CD4-positive, alpha-beta T cell (primary cell): ENCODE measurements around the gene MUC15. TPM values are rescaled to one million over a fixed set of nuclear protein-coding genes. Genes with fewer than 3 reads are reported as not detected.

Experiments
- ATAC-seq: fragments of 200-7000 bp; cut with Tn5 transposase; one replicate; pipeline ENCODE4 v1.10.0; 2022; ENCODE audit warnings: mild to moderate bottlenecking; ENCODE audit not compliant: poor library complexity
- CTCF ChIA-PET: fragments of 350-600 bp; sonication (Branson Sonifier 250); formaldehyde crosslinking; loops from one replicate; lab custom pipeline; 2021; ENCODE audit warnings: antibody characterized with exemption, inconsistent platforms; lab: Charles Lee
- POLR2A ChIA-PET: fragments of 350-600 bp; sonication (Branson Sonifier 250); formaldehyde crosslinking; loops from one replicate; lab custom pipeline; 2021; ENCODE audit warnings: antibody characterized with exemption, inconsistent platforms; lab: Charles Lee
- DNase-seq, 14 experiments: peaks; one replicate each; pipeline ENCODE4 v3.0.0-alpha.2; 2013 to 2020; ENCODE audit warnings: mixed read lengths in 2 of 14
- H3K27ac ChIP-seq, 2 donors: one replicate each; pipeline versions ENCODE4 v1.5.1 to v1.7.0; 2013; ENCODE audit warnings: low read length in 2 of 2, low read depth in 1 of 2, mild to moderate bottlenecking in 1 of 2
- H3K27me3 ChIP-seq, 2 experiments: 1 replicate in 1 of 2; 2 replicates in 1 of 2; pipeline versions ENCODE4 v1.6.1 to v1.7.0; 2013; ENCODE audit warnings: low read length in 2 of 2, control low read depth in 1 of 2, mild to moderate bottlenecking in 1 of 2, moderate library complexity in 1 of 2; ENCODE audit not compliant: insufficient read depth in 2 of 2, control insufficient read depth in 1 of 2
- H3K36me3 ChIP-seq: one replicate; pipeline ENCODE4 v1.6.1; 2013; ENCODE audit warnings: low read length, control low read depth; ENCODE audit not compliant: insufficient read depth
- H3K4me1 ChIP-seq: one replicate; pipeline ENCODE4 v1.6.1; 2013; ENCODE audit warnings: low read length, control low read depth; ENCODE audit not compliant: insufficient read depth
- H3K4me3 ChIP-seq: one replicate; pipeline ENCODE4 v1.5.1; 2013; ENCODE audit warnings: mild to moderate bottlenecking, low read length, moderate library complexity
- H3K9me3 ChIP-seq, 2 experiments: 1 replicate in 1 of 2; 2 replicates in 1 of 2; pipeline versions ENCODE4 v1.6.1 to v1.7.0; 2013; ENCODE audit warnings: low read length in 2 of 2, mild to moderate bottlenecking in 2 of 2, control low read depth in 1 of 2, moderate library complexity in 1 of 2; ENCODE audit not compliant: control insufficient read depth in 1 of 2, insufficient read depth in 1 of 2
- H3K27ac Mint-ChIP-seq: one replicate; pipeline ENCODE4 v1.8.0; 2020; ENCODE audit warnings: mixed read lengths
- H3K27me3 Mint-ChIP-seq: one replicate; pipeline ENCODE4 v1.8.0; 2021; ENCODE audit warnings: mixed read lengths
- H3K36me3 Mint-ChIP-seq: one replicate; pipeline ENCODE4 v1.8.0; 2021; ENCODE audit warnings: low read depth, mixed read lengths
- H3K4me1 Mint-ChIP-seq: one replicate; pipeline ENCODE4 v1.8.0; 2021; ENCODE audit warnings: low read depth, mixed read lengths
- H3K4me3 Mint-ChIP-seq: one replicate; pipeline ENCODE4 v1.8.0; 2020; ENCODE audit warnings: mild to moderate bottlenecking, mixed read lengths
- H3K9me3 Mint-ChIP-seq: one replicate; pipeline ENCODE4 v1.8.0; 2020; ENCODE audit warnings: mixed read lengths
- CTCF ChIP-seq: fragments of 200-600 bp; IDR thresholded peaks from one replicate; pipeline ENCODE4 v1.8.0; 2022; ENCODE audit warnings: antibody characterized with exemption, mild to moderate bottlenecking
- intact Hi-C, 2 experiments: fragments of 100-400 bp; cut with DNase I in 1 of 2; cut with micrococcal nuclease in 1 of 2; formaldehyde crosslinking; loops; one replicate each; pipeline versions ENCODE4 v1.15.1 to v1.9.0; 2023 to 2025; cut with DNase I, micrococcal nuclease
- total RNA-seq, 174 experiments: library from RNA in 2 of 174; stranded (reverse) in 2 of 174; gene quantifications; one replicate each; pipeline ENCODE4 v1.2.3 and lab custom pipeline; 2021 to 2026

Gene MUC15
- total RNA-seq, 2 experiments from 2014 or later, result not detected

DNA sequence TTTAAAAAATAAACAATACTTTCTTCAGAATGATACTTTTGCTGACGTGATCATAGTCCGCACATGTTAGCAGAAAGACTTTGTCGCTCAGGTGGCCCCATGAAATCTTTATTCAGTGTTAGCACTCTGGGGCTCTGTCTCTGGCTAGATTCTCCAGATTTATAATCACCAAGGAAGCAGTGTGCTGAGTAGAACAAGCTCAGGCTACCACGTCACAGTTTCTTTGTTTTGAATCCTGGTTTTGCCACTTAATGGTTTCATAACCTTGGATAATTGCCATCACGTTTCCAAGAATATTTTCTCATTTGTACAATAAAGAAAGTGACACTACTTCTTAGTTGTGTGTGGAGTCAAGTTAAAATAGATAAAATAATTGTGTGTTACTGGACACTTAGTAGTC, 3.9 kb upstream of the MUC15 start:
- ATAC-seq (no peak), DNase-seq (no peak)
- intact Hi-C loops, result no loop called here
- Mint-ChIP-seq H3K27ac (no peak overlapping the region), H3K4me3 (no peak overlapping the region), H3K27me3 (no peaks in the 10 kb centered on the region), H3K36me3 (no peaks in the 10 kb centered on the region), H3K9me3 (no peaks in the 10 kb centered on the region), H3K4me1 (no peaks in the 10 kb centered on the region)
- no peaks in the 10 kb centered on the region for H3K4me1 ChIP-seq
- H3K27ac ChIP-seq, result no peak overlapping the region
- H3K4me3 ChIP-seq, result no peak overlapping the region
- TF ChIP-seq CTCF, result no peak
- no peaks in the 10 kb centered on the region for H3K27me3 ChIP-seq
- H3K36me3 ChIP-seq, result no peaks in the 10 kb centered on the region
- no peaks in the 10 kb centered on the region for H3K9me3 ChIP-seq
- POLR2A ChIA-PET, result no interaction called here
- CTCF ChIA-PET, result no interaction called here

DNA sequence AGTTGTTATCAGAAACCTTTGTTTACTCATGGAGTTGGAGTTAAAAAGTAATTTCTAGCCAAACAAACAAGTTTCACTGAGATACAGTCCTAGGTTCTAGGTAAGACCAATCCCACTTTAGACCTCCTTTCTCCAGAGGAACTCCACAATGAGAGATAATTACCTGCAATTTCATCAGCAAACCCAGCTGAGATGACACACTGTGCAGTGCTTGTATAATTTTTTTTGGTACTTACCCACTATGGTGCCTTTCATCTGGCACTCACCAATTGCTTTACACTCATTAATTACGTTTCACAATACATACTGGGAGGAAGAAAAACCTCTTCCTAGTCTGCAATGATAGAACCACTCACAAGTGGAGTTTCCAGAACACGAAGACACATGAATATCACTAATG, 1.8 kb upstream of the MUC15 start:
- no peaks in the 10 kb centered on the region for H3K36me3 Mint-ChIP-seq
- no peaks in the 10 kb centered on the region for H3K36me3 ChIP-seq
- no peaks in the 10 kb centered on the region for H3K27me3 ChIP-seq
- no peak for TF ChIP-seq CTCF
- H3K27ac Mint-ChIP-seq, result no peak overlapping the region
- H3K9me3 Mint-ChIP-seq, result no peaks in the 10 kb centered on the region
- ATAC-seq, result no peak
- H3K27me3 Mint-ChIP-seq, result no peaks in the 10 kb centered on the region
- H3K27ac ChIP-seq, result no peak overlapping the region
- DNase-seq, result no peak
- H3K4me3 ChIP-seq, result no peak overlapping the region
- H3K4me3 Mint-ChIP-seq, result no peak overlapping the region
- no peaks in the 10 kb centered on the region for H3K4me1 Mint-ChIP-seq
- intact Hi-C loops, result no loop called here
- H3K4me1 ChIP-seq, result no peaks in the 10 kb centered on the region
- H3K9me3 ChIP-seq, result no peaks in the 10 kb centered on the region
- ChIA-PET CTCF (no interaction called here), POLR2A (no interaction called here)

GRCh38 chr11:26572770-26573402, 823 bp upstream of the MUC15 start:
- H3K36me3 Mint-ChIP-seq, result no peaks in the 10 kb centered on the region
- no peak for ATAC-seq
- Histone ChIP-seq H3K27ac (no peak overlapping the region), H3K4me3 (no peak overlapping the region), H3K27me3 (no peaks in the 10 kb centered on the region), H3K4me1 (no peaks in the 10 kb centered on the region), H3K9me3 (no peaks in the 10 kb centered on the region), H3K36me3 (no peaks in the 10 kb centered on the region)
- POLR2A ChIA-PET, result no interaction called here
- H3K4me1 Mint-ChIP-seq, result no peaks in the 10 kb centered on the region
- no peak overlapping the region for H3K27ac Mint-ChIP-seq
- DNase-seq, result no peak
- no peak overlapping the region for H3K4me3 Mint-ChIP-seq
- H3K27me3 Mint-ChIP-seq, result no peaks in the 10 kb centered on the region
- intact Hi-C loops, result no loop called here
- no peaks in the 10 kb centered on the region for H3K9me3 Mint-ChIP-seq
- TF ChIP-seq CTCF, result no peak
- CTCF ChIA-PET, result no interaction called here
